ENCODE results near the gene SIGLEC14.
"Not testable (repeated sequence)": the region's sequence is repeated elsewhere in the genome, so short reads cannot be mapped to it uniquely, and the experiment has no call there.

SIGLEC14 gene, protein sequence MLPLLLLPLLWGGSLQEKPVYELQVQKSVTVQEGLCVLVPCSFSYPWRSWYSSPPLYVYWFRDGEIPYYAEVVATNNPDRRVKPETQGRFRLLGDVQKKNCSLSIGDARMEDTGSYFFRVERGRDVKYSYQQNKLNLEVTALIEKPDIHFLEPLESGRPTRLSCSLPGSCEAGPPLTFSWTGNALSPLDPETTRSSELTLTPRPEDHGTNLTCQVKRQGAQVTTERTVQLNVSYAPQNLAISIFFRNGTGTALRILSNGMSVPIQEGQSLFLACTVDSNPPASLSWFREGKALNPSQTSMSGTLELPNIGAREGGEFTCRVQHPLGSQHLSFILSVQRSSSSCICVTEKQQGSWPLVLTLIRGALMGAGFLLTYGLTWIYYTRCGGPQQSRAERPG

DNA sequence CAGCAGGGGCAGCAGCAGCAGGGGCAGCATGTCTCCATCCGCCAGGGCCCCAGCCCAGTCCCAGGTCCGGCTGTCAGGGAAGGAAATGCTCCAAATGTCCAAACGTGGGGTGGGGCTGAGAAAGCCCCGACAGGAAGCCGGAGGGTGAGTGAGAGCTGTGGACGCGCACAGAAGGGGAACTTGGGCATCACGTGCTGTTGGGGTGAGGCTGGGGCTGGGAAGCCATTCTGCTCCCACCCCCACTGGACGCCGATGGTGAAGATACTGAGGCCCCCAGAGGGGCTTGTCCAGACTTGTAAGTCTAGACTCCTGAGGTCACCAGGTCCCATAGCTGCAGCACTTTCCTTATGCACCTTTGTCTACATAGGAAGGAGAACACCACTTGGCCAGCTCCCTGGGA is at the start of gene SIGLEC14:
Gene SIGLEC14, minus strand, starts transcription at position 96 of the 400 bp plus-strand sequence. Its CDS starts 66 bp downstream, at position 30.
- not testable (repeated sequence) for DNase-seq

DNA sequence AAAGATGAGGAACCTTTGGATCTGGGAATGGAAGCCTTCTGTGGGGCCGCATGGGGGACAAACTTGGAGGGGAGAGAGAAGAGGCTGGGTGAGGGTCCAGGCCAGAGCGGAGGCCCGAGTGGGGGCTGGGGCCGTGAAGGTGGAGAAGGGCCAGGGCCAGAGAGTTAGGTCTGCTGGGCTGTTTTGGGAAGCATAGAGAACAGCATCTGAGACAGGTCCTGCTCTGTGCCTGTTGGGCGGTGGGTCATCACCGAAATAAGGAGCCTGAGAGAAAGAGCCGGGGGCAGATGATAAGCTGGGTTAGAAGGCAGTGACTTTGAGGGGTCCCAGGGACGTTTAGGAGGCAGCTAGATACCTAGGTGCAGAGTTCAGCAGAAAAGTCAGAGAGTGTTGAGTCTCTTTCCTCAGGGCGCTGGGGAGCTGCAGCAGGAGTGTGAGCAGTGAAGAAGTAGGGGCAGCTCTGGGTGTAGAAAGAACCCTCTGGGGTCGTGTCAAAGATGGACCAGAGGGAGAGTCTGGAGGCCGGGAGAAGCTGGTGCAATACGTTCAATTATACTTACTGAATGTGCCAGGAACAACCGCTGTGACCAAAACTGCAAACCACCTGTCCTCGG is 49.2 kb upstream of the SIGLEC14 start:
- no peak for DNase-seq

DNA sequence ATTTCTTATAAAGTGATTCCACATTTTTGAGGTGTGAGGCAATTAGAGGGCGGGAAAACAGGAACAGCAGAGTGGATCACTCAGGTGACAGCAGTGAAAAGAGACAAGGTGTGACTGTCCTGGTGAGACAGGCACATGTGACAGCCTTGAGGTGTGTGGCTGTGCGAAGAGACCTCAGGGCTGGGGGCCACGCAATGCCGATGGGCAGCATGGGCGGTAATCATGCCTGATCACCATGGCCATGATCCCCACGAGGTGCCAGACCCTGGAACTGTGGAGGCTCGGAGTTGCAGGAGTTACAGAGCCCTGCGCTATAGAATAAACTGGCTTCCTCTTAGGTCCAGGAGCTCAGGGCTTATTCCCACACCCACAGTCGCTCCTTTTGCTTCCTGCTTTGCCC is 48.5 kb upstream of the SIGLEC14 start:
- DNase-seq, result no peak

DNA sequence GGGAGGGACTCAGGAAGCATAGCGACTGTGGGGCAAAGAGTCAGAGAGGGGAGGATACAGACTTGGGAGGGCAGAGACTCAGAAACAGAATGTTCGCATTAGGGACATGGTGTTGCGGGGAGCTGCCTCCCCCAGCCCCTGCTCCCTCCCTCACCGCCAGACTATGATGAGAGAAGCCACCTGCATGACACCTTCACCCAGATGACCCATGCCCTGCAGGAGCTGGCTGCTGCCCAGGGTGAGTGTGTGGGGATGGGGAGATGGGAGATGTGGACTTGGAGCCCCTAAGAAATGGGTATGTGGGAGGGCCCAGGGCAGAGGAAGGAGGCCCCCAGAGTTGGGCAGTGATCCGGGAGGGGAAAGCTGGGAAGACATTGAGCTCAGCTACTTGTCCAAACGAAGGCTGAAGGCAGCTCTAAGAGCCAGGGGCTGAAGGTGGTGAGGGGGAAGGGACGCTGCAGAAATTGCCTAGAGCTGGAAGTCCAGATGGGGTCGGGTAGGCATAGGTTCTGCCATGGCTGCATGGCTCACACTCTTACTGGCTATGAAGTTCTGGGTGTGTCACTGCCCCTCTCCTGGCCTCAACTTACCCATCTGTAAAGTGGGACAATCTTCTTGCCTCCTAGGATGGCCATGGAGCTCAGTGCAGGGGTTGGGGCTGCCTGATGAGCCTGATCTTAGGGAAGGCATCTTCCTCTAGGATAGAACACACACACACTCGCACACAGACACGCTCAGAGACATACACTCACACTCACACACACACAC is 47.9 kb upstream of the SIGLEC14 start:
- no peak for DNase-seq

DNA sequence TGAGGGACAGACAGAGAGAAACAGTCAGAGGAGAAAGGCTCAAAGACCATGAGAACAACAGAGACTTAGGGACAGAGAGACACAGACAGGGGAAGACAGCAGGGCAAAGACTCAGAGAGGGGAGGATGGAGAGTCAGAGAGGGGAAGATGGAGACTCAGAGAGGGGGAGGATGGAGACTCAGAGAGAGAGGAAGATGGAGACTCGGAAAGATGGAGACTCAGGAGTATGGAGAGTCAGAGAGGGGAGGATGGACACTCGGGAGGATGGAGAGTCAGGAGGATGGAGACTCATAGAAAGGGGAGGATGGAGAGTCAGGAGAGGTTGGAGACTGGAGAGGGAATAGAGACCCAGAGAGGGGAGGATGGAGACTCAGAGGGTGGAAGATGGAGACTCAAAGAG is 47.2 kb upstream of the SIGLEC14 start:
- no peak for DNase-seq

DNA sequence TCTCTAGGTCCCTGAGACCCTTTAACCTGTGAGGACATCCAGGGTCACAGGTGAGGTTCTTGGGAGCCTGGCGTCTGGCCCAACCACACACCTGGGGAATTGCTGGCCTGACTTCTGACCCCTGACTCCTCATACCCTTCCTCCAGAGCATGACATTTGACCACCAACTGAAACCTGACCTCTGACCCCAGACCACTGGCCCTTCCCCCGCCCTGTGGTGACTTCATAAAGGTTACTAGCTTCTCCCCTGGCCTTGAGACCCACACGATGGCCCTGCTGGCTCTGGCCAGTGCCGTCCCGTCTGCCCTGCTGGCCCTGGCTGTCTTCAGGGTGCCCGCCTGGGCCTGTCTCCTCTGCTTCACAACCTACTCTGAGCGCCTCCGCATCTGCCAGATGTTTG is 46.6 kb upstream of the SIGLEC14 start, which contains the start of gene SPACA6:
Gene SPACA6, plus strand, starts transcription at position 71 of the 400 bp plus-strand sequence. Its CDS starts 197 bp downstream, at position 268.
- DNase-seq, result no peak

DNA sequence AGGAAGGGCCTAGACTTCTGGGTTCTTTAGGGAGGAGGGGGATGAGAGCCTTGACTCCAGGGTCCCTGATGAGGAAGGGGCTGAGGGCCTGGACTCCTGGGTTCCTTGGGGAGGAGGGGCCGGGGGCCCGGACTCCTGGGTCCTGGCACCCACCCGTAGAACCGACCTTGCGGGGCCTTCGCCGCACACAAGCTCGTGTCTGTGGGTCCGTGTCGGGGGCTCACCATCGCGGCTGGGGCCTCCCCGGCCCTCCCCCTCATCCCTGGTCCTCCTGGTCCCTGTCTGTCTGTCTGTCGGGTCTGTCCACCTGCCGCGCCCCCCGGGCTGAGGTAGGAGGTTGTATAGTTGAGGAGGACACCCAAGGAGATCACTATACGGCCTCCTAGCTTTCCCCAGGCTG is 45.8 kb upstream of the SIGLEC14 start:
- no peak for DNase-seq

DNA sequence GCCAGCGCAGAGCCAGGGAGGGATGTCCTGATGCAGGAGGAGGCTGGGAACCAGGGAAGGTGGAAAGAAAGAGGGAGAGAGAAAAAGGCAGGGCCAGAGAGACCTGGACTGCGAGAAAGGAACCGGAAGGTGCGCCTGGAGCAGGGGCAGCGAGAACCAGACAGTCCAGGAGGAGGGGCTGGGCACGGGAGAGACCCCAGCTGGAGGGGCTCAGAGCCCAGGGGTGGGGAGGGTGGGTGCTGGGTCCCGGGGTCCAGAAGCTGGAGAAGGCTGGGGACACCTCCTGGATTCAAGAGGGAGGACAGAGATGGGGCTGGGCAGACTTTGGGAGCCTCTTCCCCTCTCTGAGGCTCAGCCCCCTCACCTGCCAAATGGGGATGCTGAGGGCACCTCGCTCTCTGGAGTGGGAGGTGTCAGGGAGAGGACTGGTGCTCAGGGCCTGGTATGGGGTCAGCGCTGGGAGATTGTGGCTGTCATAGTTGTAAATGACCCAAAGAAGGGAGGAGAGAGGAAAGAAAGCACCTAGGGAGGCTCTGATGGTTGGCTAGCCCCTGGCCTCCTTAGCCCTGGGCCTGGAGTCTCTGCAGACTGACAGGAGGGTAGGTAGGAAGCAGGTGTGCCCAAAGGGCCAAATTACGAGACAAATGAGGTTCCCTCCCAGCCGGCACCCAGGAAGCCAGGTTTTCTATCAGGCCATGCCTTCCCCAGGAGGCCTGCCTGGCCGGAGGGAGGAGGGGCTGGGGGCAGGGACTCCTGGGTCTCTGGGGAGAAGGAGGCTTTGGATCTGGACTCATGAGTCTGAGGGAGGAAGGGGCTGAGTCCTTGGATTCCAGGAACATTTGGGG is 45.2 kb upstream of the SIGLEC14 start:
- no peak for DNase-seq

DNA sequence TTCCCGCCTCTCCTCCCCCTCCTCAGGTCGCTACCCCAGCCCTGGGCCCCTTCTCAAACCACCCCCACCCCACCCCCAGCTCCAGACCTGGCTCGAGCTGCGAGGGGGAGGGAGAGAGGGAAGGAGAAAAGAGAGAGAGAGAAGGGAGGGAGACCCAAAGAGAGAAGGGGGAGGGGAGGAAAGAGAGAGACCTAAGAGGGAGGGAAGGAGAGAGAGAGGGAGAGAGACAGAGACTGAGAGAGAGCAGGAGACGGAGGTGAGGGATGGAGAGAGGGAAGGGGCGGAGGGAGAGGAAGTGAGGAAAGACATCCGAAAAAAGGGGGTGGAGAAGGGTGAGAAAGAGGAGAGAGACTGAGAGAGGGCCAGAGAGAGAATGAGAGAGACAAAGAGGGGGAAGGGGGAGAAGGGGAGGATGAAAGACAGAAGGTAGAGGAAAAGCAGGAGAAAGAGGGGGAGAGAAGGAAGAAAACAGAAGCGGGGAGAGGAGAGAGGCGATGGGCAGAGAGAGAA is 44.5 kb upstream of the SIGLEC14 start:
- no peak for DNase-seq

DNA sequence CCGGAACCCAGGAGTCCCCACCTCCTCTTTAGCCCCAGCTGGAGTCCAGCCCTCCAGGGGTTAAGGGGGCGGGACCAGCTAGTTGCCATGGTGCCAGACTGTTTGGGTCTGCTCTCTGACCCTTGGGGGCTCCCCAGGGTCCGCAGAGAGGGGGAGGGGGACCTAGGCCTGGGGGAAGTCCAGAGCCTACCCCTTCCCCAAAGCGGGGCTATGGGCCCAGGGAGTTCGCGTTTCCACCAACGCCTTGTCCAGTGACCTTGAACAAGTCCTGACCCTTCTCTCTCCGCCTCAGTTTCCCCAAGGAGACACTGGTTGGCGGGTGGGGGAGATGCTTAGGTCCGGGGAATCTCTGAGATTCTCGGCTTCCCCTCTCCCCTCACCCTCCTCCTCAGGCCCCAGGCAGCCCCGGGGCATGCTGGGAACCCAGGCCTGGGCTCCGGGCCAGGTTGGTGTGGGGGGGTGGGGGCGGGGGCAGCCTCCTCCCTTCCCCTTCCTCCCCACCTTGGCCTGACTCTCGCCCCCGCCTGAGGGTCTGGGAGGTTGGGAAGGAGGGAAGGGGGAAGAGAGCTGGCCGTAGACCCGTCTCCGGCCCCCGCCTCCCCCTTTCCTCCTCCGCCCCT is 43.9 kb upstream of the SIGLEC14 start:
- peak; percentile 96 for DNase-seq

DNA sequence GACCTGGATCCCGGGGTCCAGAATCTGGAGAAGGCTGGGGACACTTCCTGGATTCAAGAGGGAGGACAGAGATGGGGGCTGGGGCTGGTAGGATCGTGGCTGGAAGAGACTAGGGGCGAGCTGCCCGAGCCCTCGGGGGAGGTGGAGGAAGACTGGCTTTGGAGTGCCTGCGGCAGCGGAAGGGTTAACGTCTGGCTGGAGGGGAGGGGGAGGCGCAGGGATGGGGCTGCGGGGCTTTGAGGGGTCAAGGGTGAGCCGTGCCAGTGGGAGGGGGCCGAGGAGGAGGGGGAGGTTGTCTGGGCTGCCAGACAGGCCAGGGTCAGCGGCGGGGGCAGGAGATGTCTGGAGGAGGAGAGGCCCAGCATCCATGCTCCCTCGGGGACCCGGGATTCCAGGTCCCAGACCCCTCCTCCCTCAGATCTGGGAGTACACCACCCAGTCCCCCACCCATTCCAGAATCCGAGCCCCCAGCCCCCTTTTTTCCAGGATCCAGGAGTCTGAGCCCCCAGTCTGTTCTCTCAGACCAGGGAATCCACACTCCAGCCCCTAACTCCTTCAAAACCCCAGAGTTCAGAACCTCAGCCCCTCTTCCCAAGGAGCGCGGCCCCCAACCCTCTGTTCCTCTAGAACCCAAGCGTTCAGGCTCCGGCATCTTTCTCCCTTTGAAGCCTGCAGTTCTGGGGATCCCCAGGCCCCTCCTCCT is 43.3 kb upstream of the SIGLEC14 start:
- peak; percentile 94 for DNase-seq

DNA sequence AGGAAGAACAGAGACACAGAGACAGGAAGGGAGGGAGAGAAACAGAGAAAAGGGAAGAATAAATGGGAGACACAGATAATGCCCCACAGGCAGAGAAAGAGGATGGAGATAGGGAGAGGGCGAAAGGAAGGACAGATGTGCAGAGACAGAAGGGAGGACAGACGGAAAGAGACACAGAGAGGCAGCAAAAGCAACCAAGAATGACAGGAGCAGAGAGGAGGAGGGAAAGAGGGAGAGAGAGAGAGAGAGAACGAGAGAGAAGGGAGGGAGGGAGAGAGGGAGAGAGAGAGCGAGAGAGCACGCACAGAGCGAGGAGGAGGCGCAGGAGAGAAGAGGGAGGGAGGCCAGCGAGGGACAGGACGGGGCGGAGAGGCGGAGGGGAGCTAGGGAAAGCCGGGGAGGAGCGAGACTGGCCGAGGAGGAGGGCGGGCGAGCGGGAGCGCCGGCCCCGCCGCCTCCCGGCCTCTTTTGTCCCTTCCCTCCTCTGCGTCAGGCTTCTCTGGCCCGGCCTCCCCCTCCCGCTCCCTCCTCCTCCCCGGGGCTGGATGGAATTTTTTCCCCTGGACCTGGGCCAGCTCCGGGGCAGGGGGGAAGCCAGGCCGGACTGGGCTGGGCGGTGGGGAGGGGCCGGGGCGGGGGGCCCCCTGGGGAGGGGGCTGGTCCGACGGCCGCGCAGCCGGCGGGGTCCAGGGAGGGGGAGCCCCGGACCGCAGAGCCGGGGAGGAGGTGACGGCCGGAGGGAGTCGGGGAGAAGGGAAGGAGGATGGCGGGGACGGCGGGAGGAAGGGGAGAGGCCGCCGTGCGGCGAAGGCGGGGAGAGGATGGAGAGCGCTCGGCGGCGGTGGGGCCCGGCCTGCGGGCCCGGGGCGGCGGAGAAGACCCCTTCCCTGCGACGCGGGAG is 42.3 kb upstream of the SIGLEC14 start:
- DNase-seq, result peak; percentile 97

DNA sequence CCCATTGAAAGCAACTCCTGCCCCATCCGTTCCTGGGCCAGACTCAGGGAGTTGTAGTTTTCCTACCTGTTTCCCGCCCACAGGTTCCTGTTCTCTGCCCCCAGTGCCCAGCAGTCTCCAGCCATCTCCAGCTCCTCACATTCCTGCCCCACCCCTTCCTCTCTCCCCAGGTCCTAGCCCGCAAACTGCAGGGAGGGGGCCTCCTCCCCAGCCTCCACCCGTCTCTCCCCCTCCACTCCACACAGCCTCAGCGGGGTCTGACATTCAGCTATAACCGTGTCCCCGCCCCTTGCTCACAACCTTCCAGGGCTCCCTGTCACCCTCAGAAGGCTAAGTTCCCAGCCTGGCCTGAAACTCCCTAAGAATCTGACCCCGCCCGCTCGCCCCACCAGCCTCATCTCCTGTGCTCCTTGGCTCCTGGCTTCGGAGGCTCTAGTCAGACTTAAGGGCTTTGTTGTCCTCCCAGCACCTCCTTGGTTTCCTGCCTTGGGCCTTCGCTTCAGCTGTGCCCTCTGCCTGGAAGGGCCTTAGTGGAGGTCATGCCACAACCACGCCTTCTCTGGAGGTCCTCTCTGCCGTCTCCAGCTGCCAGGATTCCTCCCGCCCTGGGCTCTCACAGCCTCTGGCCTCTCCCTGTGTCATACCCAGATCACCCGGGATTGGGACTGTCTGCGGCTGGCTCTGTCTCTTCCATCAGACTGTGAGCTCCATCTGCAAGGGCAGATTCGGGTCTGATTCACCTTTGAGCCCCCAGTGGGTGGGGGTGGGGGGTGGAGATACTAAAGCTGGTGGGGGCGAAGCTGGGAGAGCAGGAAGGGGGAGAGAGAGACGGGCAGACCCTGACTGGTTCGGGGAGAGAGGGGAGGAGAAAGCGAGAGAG is 41.4 kb upstream of the SIGLEC14 start:
- DNase-seq, result peak; percentile 88

DNA sequence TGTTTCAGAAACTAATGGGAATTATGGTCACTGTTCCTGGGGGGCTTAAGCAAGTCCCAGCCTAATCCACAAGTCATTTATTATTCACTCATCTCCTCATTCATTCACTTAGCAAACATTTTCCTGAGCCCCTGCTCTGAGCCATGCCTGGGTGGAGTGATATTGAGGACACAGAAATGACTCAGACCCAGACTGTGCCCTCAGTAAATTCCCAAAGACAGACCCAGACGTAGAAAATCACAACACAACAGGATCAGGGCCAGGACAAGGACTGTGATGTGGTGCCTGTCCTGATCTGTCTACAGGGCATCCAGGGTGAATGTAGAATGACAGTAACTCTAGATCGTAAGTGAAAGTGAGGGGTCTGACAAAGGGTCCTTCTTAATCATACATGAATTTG is 39.5 kb upstream of the SIGLEC14 start:
- DNase-seq, result no peak

DNA sequence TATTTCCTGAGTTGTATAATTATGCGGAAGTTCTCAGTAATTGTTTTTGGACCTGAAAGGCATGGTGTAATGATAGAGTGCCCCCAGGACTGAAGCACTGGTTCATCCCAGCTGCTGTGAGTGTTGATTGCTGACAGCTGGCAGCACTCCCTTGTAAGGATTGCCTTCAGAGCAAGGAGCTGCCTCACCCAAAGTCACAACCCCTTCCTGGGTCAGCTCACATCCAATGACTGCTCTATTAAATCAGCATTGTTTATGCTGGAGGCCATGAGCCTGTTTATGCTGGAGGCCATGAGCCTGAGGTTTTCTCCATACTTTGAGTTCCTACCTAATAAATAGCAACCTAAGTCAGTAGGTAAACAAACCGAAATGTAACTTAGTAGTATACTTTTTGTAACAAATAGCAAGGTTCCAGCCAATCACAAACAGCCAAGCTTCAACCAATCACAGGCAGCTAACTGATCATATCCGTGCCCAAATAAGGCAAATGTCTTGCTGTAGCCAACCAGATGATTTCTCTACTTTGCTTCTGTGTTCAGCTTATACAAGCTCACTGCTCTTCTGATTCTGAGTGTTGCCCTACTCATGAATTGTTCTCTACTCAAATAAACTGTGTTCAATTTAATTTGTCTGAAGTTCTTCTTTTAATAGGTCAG is 34.8 kb upstream of the SIGLEC14 start:
- DNase-seq, result peak; percentile 59

DNA sequence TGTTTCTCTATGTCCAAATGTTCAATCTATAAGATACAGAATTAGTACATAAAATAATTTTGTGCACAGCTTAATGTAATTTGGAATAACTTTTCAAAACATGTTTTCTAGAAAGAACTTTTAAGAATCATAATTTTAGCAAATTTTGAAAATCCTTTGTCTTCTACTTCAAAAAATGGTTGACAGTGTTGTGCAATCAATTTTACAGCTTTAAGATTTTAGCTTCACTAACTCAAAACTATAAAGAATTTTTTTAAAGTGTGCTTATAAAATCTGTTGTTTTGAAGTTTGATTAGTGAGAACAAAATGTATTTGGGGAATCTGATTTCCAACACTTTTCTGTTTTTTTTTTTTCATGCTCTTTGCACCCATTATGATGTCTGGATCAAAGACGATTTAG is 33.8 kb upstream of the SIGLEC14 start:
- no peak for DNase-seq

DNA sequence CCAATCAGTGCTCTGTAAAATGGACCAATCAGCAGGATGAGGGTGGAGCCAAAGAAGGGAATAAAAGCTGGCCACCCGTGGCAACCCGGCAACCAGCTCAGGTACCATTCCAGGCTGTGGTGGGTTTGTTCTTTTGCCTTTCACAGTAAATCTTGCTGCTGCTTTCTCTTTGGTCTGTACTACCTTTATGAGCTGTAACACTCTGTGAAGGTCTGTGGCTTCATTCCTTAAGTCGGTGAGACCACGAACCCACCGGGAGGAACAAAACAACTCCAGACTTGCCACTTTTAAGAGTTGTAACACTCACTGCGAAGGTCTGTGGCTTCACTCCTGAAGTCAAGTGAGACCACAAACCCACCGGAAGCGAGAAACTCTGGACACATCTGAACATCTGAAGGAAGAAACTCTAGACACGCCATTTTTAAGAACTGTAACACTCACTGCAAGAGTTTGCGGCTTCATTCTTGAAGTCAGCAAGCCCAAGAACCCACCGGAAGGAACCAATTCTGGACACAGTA is 30.0 kb upstream of the SIGLEC14 start:
- DNase-seq, result no peak

DNA sequence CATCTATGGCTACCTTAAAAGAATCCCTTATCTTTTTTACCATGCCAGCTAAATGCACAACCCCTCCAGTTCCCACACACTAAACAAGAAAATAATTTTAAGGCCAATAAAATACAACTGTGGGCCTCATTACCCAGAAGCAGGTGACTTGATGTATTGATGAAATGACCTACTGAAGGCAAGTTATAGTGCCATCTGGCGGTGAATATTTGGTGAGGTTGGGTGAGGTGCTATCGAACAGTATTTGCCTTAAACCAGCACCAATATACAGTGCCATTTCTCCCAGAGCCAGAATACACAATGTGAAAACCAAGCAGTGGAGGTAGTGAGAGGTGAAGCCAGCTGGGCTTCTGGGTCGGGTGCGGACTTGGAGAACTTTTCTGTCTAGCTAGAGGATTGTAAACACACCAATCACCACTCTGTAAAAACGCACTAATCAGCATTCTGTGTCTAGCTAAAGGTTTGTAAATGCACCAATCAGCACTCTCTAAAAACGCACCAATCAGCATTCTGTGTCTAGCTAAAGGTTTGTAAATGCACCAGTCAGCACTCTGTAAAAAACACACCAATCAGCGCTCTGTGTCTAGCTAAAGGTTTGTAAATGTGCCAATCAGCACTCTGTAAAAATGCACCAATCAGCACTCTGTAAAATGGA is 29.4 kb upstream of the SIGLEC14 start:
- peak; percentile 35 for DNase-seq
